GM06990 (cell line): ENCODE results near the gene DOP1A.

Experiments used
- DNase-seq: peaks from one replicate; pipeline ENCODE4 v3.0.0-alpha.2; 2011; ENCODE audit not compliant: insufficient read length; ENCODE audit errors: extremely low read depth
- H3K27me3 ChIP-seq: replicated peaks from 2 replicates; pipeline ENCODE4 v1.6.0; 2011; ENCODE audit warnings: low read length; ENCODE audit not compliant: control insufficient read depth, insufficient read depth
- H3K36me3 ChIP-seq: 2 replicates; pipeline ENCODE4 v1.5.1; 2011; ENCODE audit warnings: low read length; ENCODE audit not compliant: control insufficient read depth, insufficient read depth
- H3K4me3 ChIP-seq: replicated peaks from 2 replicates; pipeline ENCODE4 v1.5.1; 2011; ENCODE audit warnings: low read depth, mild to moderate bottlenecking, control low read depth, low read length
- CTCF ChIP-seq: IDR thresholded peaks from 2 replicates; pipeline ENCODE4 v1.5.1; 2011; ENCODE audit warnings: low read length, control low read depth, mild to moderate bottlenecking, inconsistent platforms; ENCODE audit not compliant: insufficient read depth, poor library complexity, severe bottlenecking

The DOP1A gene

GRCh38 chr6:83138118-83138722 lies 70.7 kb downstream of the DOP1A start:
- no peak for TF ChIP-seq CTCF
- Histone ChIP-seq H3K36me3 (peaks cover 2% of the 10 kb centered on the region), H3K27me3 (no peaks in the 10 kb centered on the region), H3K4me3 (no peak overlapping the region)
- no peak for DNase-seq

DNA sequence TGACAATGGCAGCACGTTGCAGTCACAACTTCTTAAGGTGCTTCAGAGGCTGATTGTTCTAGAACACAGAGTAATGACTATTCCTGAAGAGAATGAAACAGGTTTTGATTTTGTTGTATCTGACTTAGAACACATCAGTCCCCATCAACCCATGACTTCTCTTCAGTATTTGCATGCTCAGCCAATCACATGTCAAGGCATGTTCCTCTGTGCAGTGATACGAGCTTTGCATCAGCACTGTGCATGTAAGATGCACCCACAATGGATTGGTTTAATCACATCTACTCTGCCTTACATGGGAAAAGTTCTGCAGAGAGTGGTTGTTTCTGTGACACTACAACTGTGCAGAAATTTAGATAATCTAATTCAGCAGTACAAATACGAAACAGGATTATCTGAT lies 71.3 kb downstream of the DOP1A start:
- H3K4me3 ChIP-seq = no peak overlapping the region
- H3K36me3 ChIP-seq = peaks cover 2% of the 10 kb centered on the region
- no peaks in the 10 kb centered on the region for H3K27me3 ChIP-seq
- TF ChIP-seq CTCF = no peak
- no peak for DNase-seq

DNA sequence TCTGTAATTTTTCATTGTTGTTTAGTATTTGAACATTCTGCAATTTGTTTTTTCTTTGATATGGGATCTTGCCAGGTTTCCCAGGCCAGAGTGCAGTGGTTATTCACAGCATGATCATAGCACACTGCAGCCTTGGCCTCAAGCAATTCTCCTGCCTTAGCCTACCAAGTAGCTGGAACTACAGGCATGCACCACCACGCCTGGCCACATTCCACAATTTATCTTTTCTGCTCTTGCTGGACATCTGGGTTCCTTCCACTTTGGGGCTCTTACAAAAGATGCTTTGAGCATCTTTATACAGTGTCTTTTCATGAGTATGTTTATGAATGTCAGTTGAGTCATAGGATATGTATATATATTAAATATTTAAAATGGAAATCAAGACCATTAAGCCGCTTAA lies 83.6 kb downstream of the DOP1A start:
- H3K4me3 ChIP-seq = no peak overlapping the region

GRCh38 chr6:83152913-83153312 lies 85.4 kb downstream of the DOP1A start:
- TF ChIP-seq CTCF = no peak
- H3K36me3 ChIP-seq = peaks cover 3% of the 10 kb centered on the region

More for the DNA sequence above, 83.6 kb downstream of the DOP1A start:
- TF ChIP-seq CTCF = no peak
- Histone ChIP-seq H3K36me3 (peaks cover 3% of the 10 kb centered on the region), H3K27me3 (no peaks in the 10 kb centered on the region)
- no peak for DNase-seq

GRCh38 chr6:83153883-83154521 lies 86.5 kb downstream of the DOP1A start:
- peaks cover 3% of the 10 kb centered on the region for H3K36me3 ChIP-seq
- TF ChIP-seq CTCF = no peak
- H3K27me3 ChIP-seq = no peaks in the 10 kb centered on the region
- H3K4me3 ChIP-seq = no peak overlapping the region
- DNase-seq = no peak

More at GRCh38 chr6:83152913-83153312, 85.4 kb downstream of the DOP1A start:
- no peak for DNase-seq
- H3K4me3 ChIP-seq = no peak overlapping the region
- H3K27me3 ChIP-seq = no peaks in the 10 kb centered on the region
